PC-9 (cell line): ENCODE data around the gene RRBP1. TPM values are rescaled to one million over a fixed set of nuclear protein-coding genes. Genes with fewer than 3 reads are reported as not detected.
A peak's percentile ranks its signal among the peaks of the same experiment; 100 is the strongest.

ENCODE experiments used
- BruUV-seq: library from RNA; stranded (reverse); fragments of 400-500 nt; replicated peaks from 2 replicates; lab custom pipeline; 2021; lab: Mats Ljungman, UMichigan
- CTCF ChIA-PET: fragments of 300-600 bp; sonication (Branson Sonifier 250); formaldehyde crosslinking; loops from one replicate; lab custom pipeline; 2022; ENCODE audit warnings: antibody characterized with exemption; lab: Charles Lee
- POLR2A ChIA-PET: fragments of 300-600 bp; sonication (Branson Sonifier 250); formaldehyde crosslinking; loops from one replicate; lab custom pipeline; 2022; ENCODE audit warnings: antibody characterized with exemption; ENCODE audit not compliant: unreplicated experiment; lab: Charles Lee
- DNase-seq, 2 experiments: peaks; one replicate each; pipeline versions ENCODE4 v3.0.0 to v3.0.0-alpha.2; 2015 to 2022; ENCODE audit warnings: mixed read lengths in 1 of 2
- H2AFZ ChIP-seq: fragments of 200-600 bp; sonication (generic); 2 replicates; pipeline ENCODE4 v1.8.1; 2017; ENCODE audit warnings: antibody characterized with exemption
- H3F3A ChIP-seq: fragments of 200-600 bp; sonication (generic); 2 replicates; pipeline ENCODE4 v1.8.1; 2017; ENCODE audit warnings: antibody characterized with exemption, mild to moderate bottlenecking, low read depth; ENCODE audit not compliant: insufficient read depth
- H3K27ac ChIP-seq: fragments of 200-600 bp; sonication (generic); 2 replicates; pipeline ENCODE4 v1.6.1; 2016; ENCODE audit warnings: mixed run types
- H3K27me3 ChIP-seq: fragments of 200-600 bp; sonication (generic); 2 replicates; pipeline ENCODE4 v1.6.1; 2016; ENCODE audit warnings: low read depth, mixed run types; ENCODE audit not compliant: insufficient read depth
- H3K36me3 ChIP-seq: fragments of 200-600 bp; sonication (generic); 2 replicates; pipeline ENCODE4 v1.6.1; 2016; ENCODE audit warnings: low read depth, mixed run types
- H3K4me1 ChIP-seq: fragments of 200-600 bp; sonication (generic); replicated peaks from 2 replicates; pipeline ENCODE4 v1.6.1; 2016; ENCODE audit warnings: mixed run types; ENCODE audit not compliant: insufficient read depth
- H3K4me2 ChIP-seq: fragments of 200-600 bp; sonication (generic); 2 replicates; pipeline ENCODE4 v1.6.1; 2017; ENCODE audit warnings: mixed run types
- H3K4me3 ChIP-seq: fragments of 200-600 bp; sonication (generic); 2 replicates; pipeline ENCODE4 v1.6.1; 2016; ENCODE audit warnings: mixed run types
- H3K79me2 ChIP-seq: fragments of 200-600 bp; sonication (generic); 2 replicates; pipeline ENCODE4 v1.6.1; 2017; ENCODE audit warnings: low read depth, mixed run types
- H3K9me2 ChIP-seq: fragments of 200-600 bp; sonication (generic); 2 replicates; pipeline ENCODE4 v1.8.1; 2017; ENCODE audit warnings: mild to moderate bottlenecking; ENCODE audit not compliant: insufficient read depth
- H3K9me3 ChIP-seq: fragments of 200-600 bp; sonication (generic); 2 replicates; pipeline ENCODE4 v1.8.1; 2016; ENCODE audit warnings: low read depth; ENCODE audit not compliant: insufficient read depth
- H4K20me1 ChIP-seq: fragments of 200-600 bp; sonication (generic); 2 replicates; pipeline ENCODE4 v1.8.1; 2017; ENCODE audit not compliant: insufficient read depth
- CTCF ChIP-seq: fragments of 200-600 bp; sonication (generic); conservative IDR thresholded peaks from 2 replicates; pipeline ENCODE4 v1.6.1; 2017; ENCODE audit warnings: mixed run types, antibody characterized with exemption, mild to moderate bottlenecking, moderate library complexity
- EZH2 ChIP-seq: fragments of 200-600 bp; sonication (generic); IDR thresholded peaks from 2 replicates; pipeline ENCODE4 v1.8.0; 2017; ENCODE audit warnings: antibody characterized with exemption, low read depth
- intact Hi-C: fragments of 100-400 bp; cut with micrococcal nuclease; formaldehyde crosslinking; loops from one replicate; pipeline ENCODE4 v1.10.0; 2022; ENCODE audit not compliant: unreplicated experiment
- total RNA-seq: library from RNA; stranded (reverse); gene quantifications from 2 replicates; pipeline ENCODE4 v1.2.3, GENCODE V29; 2021

The RRBP1 gene
- total RNA-seq, 1 experiment from 2014 or later = 144 TPM

DNA sequence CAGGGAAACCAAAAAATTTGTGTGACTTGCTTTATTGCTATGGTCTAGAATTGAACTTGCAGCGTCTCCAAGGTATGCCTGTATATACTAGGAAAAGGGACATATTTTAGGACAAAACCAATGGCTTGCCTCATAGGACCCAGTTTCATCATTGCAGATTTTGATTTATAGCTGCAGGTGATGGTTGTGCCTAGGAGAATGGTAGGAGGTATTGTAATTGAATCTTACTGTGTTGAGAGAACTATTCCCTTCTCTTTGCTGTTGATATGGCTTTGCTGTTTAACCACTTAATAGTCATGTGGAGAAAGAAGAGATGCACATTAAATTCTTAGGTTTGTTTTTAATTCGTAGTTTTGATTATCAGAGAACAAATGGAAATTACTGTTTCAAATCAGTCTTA is 95.8 kb downstream of the RRBP1 start:
- Histone ChIP-seq H3K27ac (no peak overlapping the region), H3K4me2 (no peak overlapping the region), H4K20me1 (peaks cover 47% of the 10 kb centered on the region), H3K4me1 (peaks cover 18% of the 10 kb centered on the region), H3F3A (peaks cover 19% of the 10 kb centered on the region; the same call in 1 of the 2 replicates), H3K79me2 (peaks cover 96% of the 10 kb centered on the region), H3K4me3 (no peak overlapping the region), H2AFZ (no peak overlapping the region), H3K9me2 (no peaks in the 10 kb centered on the region), H3K27me3 (no peaks in the 10 kb centered on the region), H3K9me3 (no peaks in the 10 kb centered on the region; the same call in 1 of the 2 replicates), H3K36me3 (peaks cover 3% of the 10 kb centered on the region; the same call in 1 of the 2 replicates)
- intact Hi-C loops = no loop called here
- POLR2A ChIA-PET = no interaction called here
- DNase-seq = no peak
- TF ChIP-seq EZH2 (no peak), CTCF (no peak)
- BruUV-seq = no TSS peak
- CTCF ChIA-PET = no interaction called here

GRCh38 chr20:17584689-17585088 is 97.4 kb downstream of the RRBP1 start:
- no peak for DNase-seq
- Histone ChIP-seq H3K9me2 (no peaks in the 10 kb centered on the region), H3K4me2 (no peak overlapping the region), H3K4me1 (peaks cover 25% of the 10 kb centered on the region), H3K27me3 (no peaks in the 10 kb centered on the region), H3F3A (peaks cover 19% of the 10 kb centered on the region; the same call in 1 of the 2 replicates), H3K9me3 (no peaks in the 10 kb centered on the region; the same call in 1 of the 2 replicates), H2AFZ (no peak overlapping the region), H4K20me1 (peaks cover 55% of the 10 kb centered on the region), H3K27ac (0 out of 2 replicates have a peak overlapping the region, but pooled peaks have one; percentile 21), H3K36me3 (peaks cover 9% of the 10 kb centered on the region), H3K79me2 (peaks cover 98% of the 10 kb centered on the region), H3K4me3 (no peak overlapping the region)
- TF ChIP-seq EZH2 (no peak), CTCF (no peak)
- intact Hi-C loops = no loop called here
- BruUV-seq = no TSS peak
- ChIA-PET POLR2A (interaction anchor here (0.6 kb wide), 1 partner anchor 261 kb away, joined by 4 read pairs; no protein-coding TSS in a partner anchor), CTCF (no interaction called here)

- Histone ChIP-seq H3K9me2 (no peaks in the 10 kb centered on the region), H4K20me1 (peaks cover 62% of the 10 kb centered on the region), H3K27ac (peak overlapping the region; percentile 10; the same call in 1 of the 2 replicates), H2AFZ (no peak overlapping the region), H3K4me3 (no peak overlapping the region), H3K9me3 (no peaks in the 10 kb centered on the region; the same call in 1 of the 2 replicates), H3K27me3 (no peaks in the 10 kb centered on the region), H3K79me2 (peaks cover 99% of the 10 kb centered on the region), H3K36me3 (peaks cover 9% of the 10 kb centered on the region), H3F3A (peaks cover 15% of the 10 kb centered on the region; the same call in 1 of the 2 replicates), H3K4me2 (no peak overlapping the region), H3K4me1 (peaks cover 33% of the 10 kb centered on the region)
- intact Hi-C loops = no loop called here
- no peak for DNase-seq
- TF ChIP-seq EZH2 = no peak
- TF ChIP-seq CTCF = no peak
- CTCF ChIA-PET = no interaction called here
- no TSS peak for BruUV-seq
- POLR2A ChIA-PET = interaction anchor here (0.8 to 1.0 kb wide), 2 partner anchors 9 to 13 kb away, joined by 4 to 14 read pairs; partner anchors contain the start of gene DSTN
Observed at GRCh38 chr20:17583126-17583525, 98.9 kb downstream of the RRBP1 start.
